HG02970 (cell line): ENCODE results near the gene NAPG.
A peak's percentile ranks its signal among the peaks of the same experiment; 100 is the strongest.
"Not testable (repeated sequence)": the region's sequence is repeated elsewhere in the genome, so short reads cannot be mapped to it uniquely, and the experiment has no call there.

Experiments
- ATAC-seq: cut with Tn5 transposase; IDR thresholded peaks from one replicate; pipeline ENCODE4 v1.9.1; 2021; ENCODE audit warnings: mild to moderate bottlenecking, moderate library complexity, moderate number of reproducible peaks; ENCODE audit not compliant: unreplicated experiment, low FRiP score

The NAPG gene

DNA sequence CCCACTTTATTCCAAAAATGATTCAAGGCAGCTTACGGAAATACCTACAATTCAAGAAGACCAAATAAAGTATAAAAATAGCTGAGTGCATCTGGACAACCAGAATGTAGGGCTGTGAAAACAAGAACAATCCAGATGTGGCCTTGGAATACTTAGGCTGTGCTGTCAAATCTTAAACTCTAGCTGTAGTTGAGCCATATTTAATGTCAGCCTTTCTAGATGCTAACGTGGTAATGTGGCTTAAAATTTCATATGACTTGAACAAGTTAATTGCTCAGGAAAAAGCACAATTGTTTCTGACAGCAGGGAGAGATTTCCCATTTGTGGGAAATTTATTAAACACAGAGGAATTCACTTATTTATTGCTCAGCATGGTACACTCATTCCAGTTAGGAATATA is 14.6 kb upstream of the NAPG start:
- ATAC-seq: no peak

DNA sequence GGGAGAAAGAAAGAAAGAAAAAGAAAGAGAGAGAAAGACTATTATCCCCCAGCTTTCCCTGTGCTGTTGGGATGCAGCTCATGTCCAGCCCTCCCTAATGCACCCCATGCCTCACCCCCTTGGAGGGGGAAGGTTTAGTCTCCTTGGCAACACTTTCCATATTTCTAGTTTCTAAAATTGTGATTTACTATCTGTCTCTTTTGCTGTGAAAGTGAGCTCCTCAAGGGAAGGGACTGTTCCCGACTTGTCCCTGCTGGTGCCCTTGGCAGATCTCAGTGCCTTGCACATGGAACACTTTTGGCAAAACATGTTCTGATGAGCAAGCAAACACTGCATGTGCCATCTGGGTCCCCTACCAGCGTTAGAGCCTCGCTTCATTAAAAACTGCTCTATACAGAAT is 11.7 kb upstream of the NAPG start:
- ATAC-seq: no peak

GRCh38 chr18:10514601-10515000 is 11.2 kb upstream of the NAPG start:
- ATAC-seq: no peak

GRCh38 chr18:10515456-10515855 is 10.4 kb upstream of the NAPG start:
- no peak for ATAC-seq

DNA sequence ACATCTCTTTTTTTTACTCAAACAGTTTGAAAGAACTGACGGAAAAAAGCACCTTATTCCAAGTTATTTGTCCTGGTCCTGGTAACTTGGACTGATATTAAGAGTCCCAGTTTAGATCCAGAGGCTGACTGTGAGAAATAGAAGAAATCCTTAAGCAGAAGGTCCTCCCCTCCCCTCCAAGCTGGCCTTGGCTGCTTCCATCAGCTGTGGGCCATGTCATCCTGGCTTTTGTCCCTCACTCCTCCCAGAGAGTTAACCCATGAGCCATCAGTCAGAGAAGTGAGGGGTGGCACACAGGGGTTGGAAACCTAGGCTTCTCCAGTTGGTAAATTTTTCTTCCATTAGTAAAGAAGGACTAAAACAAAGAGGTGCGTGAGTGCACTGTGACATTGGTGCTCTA is 9.7 kb upstream of the NAPG start:
- no peak for ATAC-seq

GRCh38 chr18:10518595-10519255 is 7.1 kb upstream of the NAPG start:
- ATAC-seq: no peak

GRCh38 chr18:10519366-10519765 is 6.5 kb upstream of the NAPG start:
- ATAC-seq: no peak

DNA sequence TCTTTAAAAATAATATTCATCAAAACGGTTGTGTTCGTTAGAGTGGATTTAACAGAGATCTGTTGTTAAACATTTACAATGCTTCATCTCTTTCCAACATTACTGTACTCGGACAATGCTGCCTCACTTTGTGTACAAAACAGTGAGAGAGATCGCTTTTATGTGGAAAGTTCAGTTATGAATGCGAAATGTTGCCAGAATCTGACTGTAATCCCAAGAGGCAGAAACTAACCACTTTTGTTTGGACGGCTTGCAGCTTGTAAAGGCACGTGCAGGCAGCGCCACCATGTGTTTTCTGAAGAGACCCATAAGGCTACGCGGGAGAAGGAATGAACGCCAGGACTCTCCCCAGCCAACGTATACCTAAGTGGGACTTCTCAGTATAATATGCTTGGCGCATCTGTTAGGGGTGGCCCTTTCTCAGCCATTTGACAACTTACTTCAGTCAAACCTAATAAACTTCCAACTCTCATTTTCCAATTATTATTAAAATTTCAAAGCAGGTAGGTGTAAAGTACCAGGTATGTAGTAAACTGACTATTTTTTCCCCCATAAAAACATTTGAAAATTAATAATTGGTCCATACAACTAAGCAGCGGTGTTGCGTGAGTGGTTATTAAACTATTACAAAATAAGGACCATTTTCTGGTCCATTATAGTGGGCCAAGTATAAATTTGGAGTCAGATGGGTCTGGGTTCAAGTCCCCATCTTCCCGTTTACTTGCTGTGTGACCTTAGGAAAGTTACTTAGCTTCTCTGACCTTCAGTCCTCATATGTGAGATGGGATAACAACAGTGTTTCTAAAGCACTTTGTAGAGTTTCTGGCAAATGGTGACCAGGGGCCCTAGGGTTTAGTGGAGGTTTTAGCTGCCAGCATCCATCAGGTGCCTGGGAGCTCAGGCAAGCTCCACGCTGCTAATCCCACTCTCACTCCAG is 5.6 kb upstream of the NAPG start:
- ATAC-seq: no peak

- ATAC-seq: no peak
These were observed 4.3 kb upstream of the NAPG start for GRCh38 chr18:10521566-10521965.

DNA sequence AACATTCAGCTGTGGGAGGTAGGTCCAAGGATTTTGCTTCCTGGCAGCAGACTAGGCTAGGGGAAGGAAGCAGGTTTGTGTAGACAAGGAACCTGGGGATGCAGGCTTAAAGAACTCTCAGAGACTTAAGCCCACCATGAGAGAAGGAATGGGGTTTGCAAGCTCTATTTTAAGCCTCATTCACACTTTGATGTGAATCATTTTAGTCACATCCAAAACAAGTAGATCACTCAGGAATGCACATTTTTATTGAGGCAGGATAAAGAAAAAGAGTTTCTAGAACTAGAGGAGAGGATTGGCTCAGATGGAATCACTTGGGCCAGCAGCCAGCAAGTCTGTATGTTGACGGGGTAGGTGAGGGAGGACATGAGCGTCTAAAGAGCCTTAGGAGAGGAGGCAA is 3.3 kb upstream of the NAPG start:
- no peak for ATAC-seq

- no peak for ATAC-seq
These were observed 2.3 kb upstream of the NAPG start for GRCh38 chr18:10523544-10523943.

- ATAC-seq: no peak
These were observed 1.1 kb upstream of the NAPG start for GRCh38 chr18:10524507-10525370.

DNA sequence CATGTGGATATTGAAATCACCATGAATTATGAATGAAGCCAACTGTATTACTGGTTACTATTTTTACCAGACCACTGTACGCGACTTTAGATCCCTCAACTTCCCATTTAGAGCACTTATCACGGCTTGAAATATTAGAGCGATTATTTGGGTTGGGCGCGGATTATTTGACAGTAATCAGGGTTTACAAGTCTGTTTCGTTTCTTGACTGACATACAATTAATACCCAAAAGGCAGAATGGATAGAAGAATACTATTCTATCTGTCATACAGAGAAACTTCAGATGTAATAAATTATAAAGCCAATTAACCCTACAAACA is 496 bp upstream of the NAPG start:
- ATAC-seq: no peak

- peak; percentile 3 for ATAC-seq
These were observed 728 bp downstream of the NAPG start for GRCh38 chr18:10526561-10526949.

GRCh38 chr18:10528439-10528838 is 2.6 kb downstream of the NAPG start:
- no peak for ATAC-seq

- no peak for ATAC-seq
These were observed 4.2 kb downstream of the NAPG start for GRCh38 chr18:10530002-10530401.

- no peak for ATAC-seq
These were observed 5.0 kb downstream of the NAPG start for GRCh38 chr18:10530852-10531251.

DNA sequence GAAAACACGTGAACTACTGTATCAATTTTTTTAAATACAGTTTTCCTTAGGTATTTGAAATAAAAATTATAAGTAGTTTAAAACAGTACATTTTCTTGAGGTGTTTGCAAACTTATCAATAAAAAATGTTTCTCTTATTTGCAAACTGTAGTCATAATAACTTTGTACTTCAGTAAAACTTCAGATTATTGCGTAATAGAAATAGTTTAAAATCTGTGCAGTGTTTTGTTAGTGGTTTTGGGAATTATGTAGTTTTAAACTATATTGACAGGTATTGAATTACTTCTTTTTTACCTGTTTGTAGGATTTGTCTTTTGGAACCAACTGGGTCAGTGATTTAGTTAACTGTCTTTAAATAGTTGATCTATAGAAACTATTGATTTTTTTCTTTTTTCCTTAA is 7.3 kb downstream of the NAPG start:
- no peak for ATAC-seq

GRCh38 chr18:10536280-10536679 is 10.5 kb downstream of the NAPG start:
- no peak for ATAC-seq

DNA sequence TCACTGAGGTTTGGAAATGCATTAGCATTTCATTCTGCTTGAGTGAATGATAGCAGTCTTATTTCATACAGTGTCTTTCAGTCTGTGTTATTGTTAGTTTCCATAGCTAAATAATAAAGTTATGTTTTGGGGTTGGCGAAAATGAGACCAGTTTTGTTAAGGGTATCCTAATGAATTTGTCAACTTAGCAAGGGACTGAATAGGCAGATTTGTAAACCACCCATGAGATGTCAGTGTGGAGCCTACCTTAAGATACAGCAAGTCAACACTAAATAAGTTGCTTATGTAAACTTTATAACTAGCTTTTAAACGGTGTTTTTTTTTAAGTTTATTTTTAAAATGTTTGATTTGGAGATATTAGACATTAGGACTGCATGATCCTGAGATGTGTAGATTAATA is 11.9 kb downstream of the NAPG start:
- ATAC-seq: no peak

GRCh38 chr18:10539124-10539523 is 13.3 kb downstream of the NAPG start:
- ATAC-seq: not testable (repeated sequence)
